ENCODE data around the gene GSTA5. TPM values are rescaled to one million over a fixed set of nuclear protein-coding genes. Genes with fewer than 3 reads are reported as not detected.

The GSTA5 gene
- polyA plus RNA-seq (2011; rRNA removed) (not detected in 2 replicates), polyA minus RNA-seq (2011; rRNA and poly(A)+ RNA removed) (not detected in 2 replicates)

GRCh38 chr6:52840763-52841585 lies at the start of gene GSTA5:
GSTA5 (minus strand) TSS chr6:52840813.
- POLR2A ChIA-PET = no interaction called here
- no peak for TF ChIP-seq CTCF (IDR thresholded peaks at IDR 0.05; ENCODE audit: insufficient read depth, low read depth, low read length)
- Histone ChIP-seq H3K27me3 (ENCODE audit: control insufficient read depth, insufficient read depth, low read length) (peaks cover 8% of the 10 kb centered on the region), H3K4me3 (ENCODE audit: low read depth, low read length) (no peak within 1 kb of the TSS), H3K36me3 (ENCODE audit: control insufficient read depth, insufficient read depth, low read length) (no peaks in the 10 kb centered on the region)
- CTCF ChIA-PET = interaction anchor here (1.1 kb wide), 1 partner anchor 12 kb away, joined by 3 read pairs; no protein-coding TSS in a partner anchor
- no peak for DNase-seq (ENCODE audit: low read depth)

- no peak for TF ChIP-seq CTCF (IDR thresholded peaks at IDR 0.05; ENCODE audit: insufficient read depth, low read depth, low read length)
- DNase-seq (ENCODE audit: low read depth) = no peak
- Histone ChIP-seq H3K36me3 (ENCODE audit: control insufficient read depth, insufficient read depth, low read length) (no peaks in the 10 kb centered on the region), H3K4me3 (ENCODE audit: low read depth, low read length) (no peak overlapping the region), H3K27me3 (ENCODE audit: control insufficient read depth, insufficient read depth, low read length) (no peaks in the 10 kb centered on the region)
- CTCF ChIA-PET = interaction anchor here (2.9 kb wide), 1 partner anchor 8 kb away, joined by 15 read pairs; no protein-coding TSS in a partner anchor
- POLR2A ChIA-PET = no interaction called here
These were observed 49.4 kb upstream of the GSTA5 start for GRCh38 chr6:52890018-52890417.

DNA sequence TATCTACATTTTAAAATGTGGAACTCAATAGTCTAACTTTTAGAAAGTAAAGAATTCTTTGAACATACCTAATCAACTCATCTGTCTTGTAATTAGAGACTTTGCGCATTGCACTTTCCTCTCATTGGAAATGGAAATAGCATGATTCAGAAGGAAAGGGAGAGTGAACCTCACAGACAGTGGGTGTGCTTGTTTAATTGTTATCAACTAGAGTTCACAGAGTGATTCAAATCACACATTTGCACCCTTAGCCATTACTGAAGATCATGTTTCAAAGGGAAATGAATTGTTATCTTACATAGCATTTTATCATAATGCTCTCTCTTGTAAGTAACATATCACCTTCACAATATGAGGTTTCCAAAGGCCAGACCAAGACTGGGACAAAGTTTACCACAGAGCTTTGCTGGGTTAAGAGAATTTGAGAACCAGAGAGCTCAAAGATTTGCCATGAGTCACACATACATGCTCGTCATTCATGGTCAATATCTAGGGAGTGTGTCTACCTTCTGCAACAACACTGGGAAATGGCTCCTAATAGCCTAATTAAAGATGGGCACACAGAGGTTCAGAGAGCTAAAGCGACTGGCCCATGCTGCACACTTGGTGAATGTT lies 47.4 kb upstream of the GSTA5 start:
- H3K36me3 ChIP-seq (ENCODE audit: control insufficient read depth, insufficient read depth, low read length) = no peaks in the 10 kb centered on the region
- ChIA-PET CTCF (no interaction called here), POLR2A (no interaction called here)
- H3K27me3 ChIP-seq (ENCODE audit: control insufficient read depth, insufficient read depth, low read length) = no peaks in the 10 kb centered on the region
- no peak for DNase-seq (ENCODE audit: low read depth)
- TF ChIP-seq CTCF (IDR thresholded peaks at IDR 0.05; ENCODE audit: insufficient read depth, low read depth, low read length) = no peak
- no peak overlapping the region for H3K4me3 ChIP-seq (ENCODE audit: low read depth, low read length)

- TF ChIP-seq CTCF (IDR thresholded peaks at IDR 0.05; ENCODE audit: insufficient read depth, low read depth, low read length) = peak; percentile 82
- Histone ChIP-seq H3K27me3 (ENCODE audit: control insufficient read depth, insufficient read depth, low read length) (no peaks in the 10 kb centered on the region), H3K36me3 (ENCODE audit: control insufficient read depth, insufficient read depth, low read length) (no peaks in the 10 kb centered on the region), H3K4me3 (ENCODE audit: low read depth, low read length) (peak overlapping the region; percentile 46)
- DNase-seq (ENCODE audit: low read depth) = peak; percentile 14
- ChIA-PET POLR2A (no interaction called here), CTCF (interaction anchor here (0.6 to 2.1 kb wide), 13 partner anchors 9 to 1241 kb away, joined by 3 to 15 read pairs (median 3); partner anchors contain the start of gene GSTA4)
These were observed 41.6 kb upstream of the GSTA5 start for GRCh38 chr6:52881996-52882841.

Data from BJ (cell line).